ENCODE data around the gene RBM23. TPM values are rescaled to one million over a fixed set of nuclear protein-coding genes. Genes with fewer than 3 reads are reported as not detected.
A peak's percentile ranks its signal among the peaks of the same experiment; 100 is the strongest.

RBM23 gene
- total and polyA plus RNA-seq, 2 of the 8 experiments (the other 6 are each of a cell fraction or from before 2014, with no cell fraction given): 41.2 to 43.3 TPM

- peak overlapping the region; percentile 61; the same call in 1 of the 2 replicates for H2BK15ac ChIP-seq (ENCODE audit: low read length)
- no peak overlapping the region for H3K23ac ChIP-seq (ENCODE audit: insufficient read length)
- peaks cover 14% of the 10 kb centered on the region for H3K23me2 ChIP-seq (ENCODE audit: low read depth, low read length)
- peaks cover 0 to 17% (median 11%) of the 10 kb centered on the region in 4 experiments; a peak in 6 of 7 replicates for H3K27me3 ChIP-seq (replicated peaks in 1 of 4; ENCODE audit: control insufficient read depth in 3 of 4, extremely low read depth in 1 of 4, insufficient read depth in 3 of 4, low read length in 3 of 4)
- peak overlapping the region; percentile 11 to 55 (median 16); a peak in 5 of 8 replicates for H3K4me3 ChIP-seq (ENCODE audit: extremely low read depth in 1 of 4, insufficient read depth in 2 of 4, low read depth in 3 of 4, low read length in 4 of 4)
- H3K9me3 ChIP-seq (ENCODE audit: insufficient read depth in 2 of 2, low read depth in 1 of 2, low read length in 1 of 2): no peaks in the 10 kb centered on the region
- no peak overlapping the region for H4K91ac ChIP-seq (replicated peaks; ENCODE audit: insufficient read length, low read length)
- H3K79me2 ChIP-seq (ENCODE audit: control insufficient read depth in 1 of 2, insufficient read depth in 2 of 2, low read length in 2 of 2): no peaks in the 10 kb centered on the region
- peaks cover 7 to 21% (median 11%) of the 10 kb centered on the region in 4 experiments for H3K4me1 ChIP-seq (replicated peaks in 1 of 4; ENCODE audit: control insufficient read depth in 3 of 4, insufficient read depth in 4 of 4, low read length in 3 of 4)
- FAIRE-seq: no peak
- H2AFZ ChIP-seq (ENCODE audit: low read length): 0 out of 2 replicates have a peak overlapping the region, but pooled peaks have one; percentile 46
- no peak overlapping the region for H4K5ac ChIP-seq (ENCODE audit: insufficient read length, low read depth, low read length)
- H2BK5ac ChIP-seq (ENCODE audit: low read depth, low read length): peak overlapping the region; percentile 66; the same call in 1 of the 2 replicates
- CTCF ChIA-PET (ENCODE audit: partially characterized antibody): interaction anchor here (0.6 to 56.0 kb wide), 17 partner anchors 10 to 318 kb away, joined by 3 to 1562 read pairs (median 4); partner anchors contain the start of genes LRP10, MMP14, MRPL52 and SLC7A7
- H4K8ac ChIP-seq (ENCODE audit: extremely low read depth, insufficient read depth, low read length): no peak overlapping the region
- no peak overlapping the region for H2AK5ac ChIP-seq (ENCODE audit: low read depth, low read length)
- peak overlapping the region; percentile 65 to 75 for H3K4me2 ChIP-seq (ENCODE audit: insufficient read depth in 1 of 2, low read depth in 2 of 2, low read length in 2 of 2)
- WGBS, 2 experiments (ENCODE audit: extremely low coverage in 1 of 2, insufficient coverage in 1 of 2, insufficient read length in 1 of 2, insufficient replicate concordance in 2 of 2, low coverage in 1 of 2, low lambda C conversion rate in 2 of 2, missing lambda C conversion rate in 1 of 2): 52% methylated on average over 6 of the region's 6 CpGs; no CpG with 5 or more reads in 1 of the 2 experiments
- no peak overlapping the region for H2BK120ac ChIP-seq (replicated peaks; ENCODE audit: low read depth, low read length)
- no peaks in the 10 kb centered on the region for H4K20me1 ChIP-seq (replicated peaks in 1 of 2; ENCODE audit: control insufficient read depth in 1 of 2, insufficient read depth in 2 of 2, low read length in 2 of 2)
- H3K9ac ChIP-seq (replicated peaks in 1 of 4; ENCODE audit: extremely low read depth in 1 of 4, low read depth in 3 of 4, low read length in 3 of 4): peak overlapping the region; percentile 11 to 56 (median 20); a peak in 5 of 7 replicates
- H3K18ac ChIP-seq (ENCODE audit: extremely low read depth, low read length): peak overlapping the region; percentile 60
- H3K27ac ChIP-seq (ENCODE audit: low read depth, low read length): no peak overlapping the region
- no peak overlapping the region for H3K14ac ChIP-seq (ENCODE audit: insufficient read length)
- peak in 1 of 2 experiments; percentile 65; a peak in 2 of 3 replicates for TF ChIP-seq POLR2A (IDR thresholded peaks at IDR 0.05; ENCODE audit: control extremely low read depth in 1 of 2, low read depth in 2 of 2, low read length in 2 of 2)
- TF ChIP-seq RBBP5 (IDR thresholded peaks at IDR 0.05; ENCODE audit: borderline replicate concordance, low read depth, low read length): no peak
- peak; percentile 65; the same call in 1 of the 2 replicates for TF ChIP-seq TAF1 (IDR thresholded peaks at IDR 0.05; ENCODE audit: low read depth, low read length)
- TF ChIP-seq GABPA (IDR thresholded peaks at IDR 0.05; ENCODE audit: borderline replicate concordance, insufficient read depth, low read length): no peak
- TF ChIP-seq TBP (IDR thresholded peaks at IDR 0.05; ENCODE audit: low read depth, low read length): 0 out of 2 replicates have a peak, but pooled peaks have one; percentile 3
- no peak for TF ChIP-seq FOSL1 (IDR thresholded peaks at IDR 0.05; ENCODE audit: insufficient read depth, low read depth, low read length)
- TF ChIP-seq ATF3 (IDR thresholded peaks at IDR 0.05; ENCODE audit: insufficient read depth, low read depth, low read length): 0 out of 2 replicates have a peak, but pooled peaks have one; percentile 14
- peak; percentile 69 for TF ChIP-seq CREB1 (IDR thresholded peaks at IDR 0.05)
- no peak overlapping the region for H3K56ac ChIP-seq (replicated peaks; ENCODE audit: insufficient read length, low read depth, low read length)
- H2BK20ac ChIP-seq (ENCODE audit: low read length): no peak overlapping the region
- H3K36me3 ChIP-seq (ENCODE audit: control insufficient read depth in 2 of 4, insufficient read depth in 4 of 4, low read length in 3 of 4): no peaks in the 10 kb centered on the region; a peak in 1 of 8 replicates
- peak overlapping the region; percentile 43 for H2BK12ac ChIP-seq (ENCODE audit: low read depth, low read length)
- peak in 1 of 2 experiments; percentile 64 for DNase-seq (ENCODE audit: low read depth in 1 of 2, low spot score in 2 of 2)
- H3K79me1 ChIP-seq (ENCODE audit: low read depth, low read length): no peaks in the 10 kb centered on the region
- no peak overlapping the region for H3K4ac ChIP-seq (replicated peaks; ENCODE audit: insufficient read length, low read depth, low read length)
- POLR2A ChIA-PET (ENCODE audit: partially characterized antibody): interaction anchor here (0.5 to 7.2 kb wide), 12 partner anchors 8 to 666 kb away, joined by 3 to 54 read pairs (median 5); partner anchors contain the start of genes LRP10, PRMT5 and RBM23
Observed at GRCh38 chr14:22882529-22883172, 36.3 kb downstream of the RBM23 start.
